Parathyroid adenoma (tissue), 2 donors: ENCODE results near the gene NFATC2.

Experiments used
- H2AFZ ChIP-seq: fragments of 300-600 bp; sonication (generic); one replicate; pipeline ENCODE4 v1.7.0; 2017; ENCODE audit warnings: antibody characterized with exemption, mild to moderate bottlenecking
- H3K27ac ChIP-seq: fragments of 300-600 bp; sonication (generic); one replicate; pipeline ENCODE4 v1.7.0; 2017
- H3K27me3 ChIP-seq: fragments of 300-600 bp; sonication (generic); one replicate; pipeline ENCODE4 v1.7.0; 2017; ENCODE audit warnings: low read length; ENCODE audit not compliant: control insufficient read depth, insufficient read depth
- H3K36me3 ChIP-seq: fragments of 300-600 bp; sonication (generic); one replicate; pipeline ENCODE4 v1.7.0; 2017; ENCODE audit warnings: low read length; ENCODE audit not compliant: control insufficient read depth, insufficient read depth
- H3K4me1 ChIP-seq: fragments of 300-600 bp; sonication (generic); one replicate; pipeline ENCODE4 v1.7.0; 2017; ENCODE audit warnings: control low read depth
- H3K4me2 ChIP-seq: fragments of 300-600 bp; sonication (generic); one replicate; pipeline ENCODE4 v1.7.0; 2017; ENCODE audit warnings: low read length
- H3K4me3 ChIP-seq: fragments of 300-600 bp; sonication (generic); one replicate; pipeline ENCODE4 v1.7.0; 2017; ENCODE audit warnings: low read depth, low read length
- H3K79me2 ChIP-seq: fragments of 300-600 bp; sonication (generic); one replicate; pipeline ENCODE4 v1.7.0; 2017; ENCODE audit warnings: control low read depth
- H3K9ac ChIP-seq: fragments of 300-600 bp; sonication (generic); one replicate; pipeline ENCODE4 v1.7.0; 2017; ENCODE audit warnings: mild to moderate bottlenecking
- H3K9me3 ChIP-seq: fragments of 300-600 bp; sonication (generic); one replicate; pipeline ENCODE4 v1.7.0; 2017; ENCODE audit warnings: low read length; ENCODE audit not compliant: control insufficient read depth
- TF ChIP-seq, protein P1 (sequence below): fragments of 300-600 bp; sonication (generic); IDR thresholded peaks from one replicate; pipeline ENCODE4 v1.7.0; 2017; ENCODE audit warnings: antibody characterized with exemption, mild to moderate bottlenecking
- donor health status: primary hyperparathyroidism.

The NFATC2 gene

DNA sequence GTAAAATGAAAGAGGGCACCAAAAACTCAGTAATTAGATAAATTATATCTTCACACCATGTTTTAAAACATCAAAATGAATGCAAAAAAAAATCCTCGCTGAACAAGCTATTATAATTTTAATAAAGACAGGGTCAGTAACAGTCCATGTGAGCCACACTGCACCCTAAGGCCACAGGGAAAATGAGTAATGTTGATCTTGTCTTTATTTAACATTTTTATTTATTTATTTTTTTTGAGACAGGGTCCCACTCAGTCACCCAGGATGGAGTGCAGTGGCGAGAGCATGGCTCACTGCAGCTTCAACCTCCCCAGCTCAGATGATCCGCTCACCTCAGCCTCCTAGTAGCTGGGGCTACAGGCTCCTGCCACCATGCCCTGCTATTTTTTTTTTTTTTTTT, 8.7 kb upstream of the NFATC2 start:
- H3K27ac ChIP-seq: no peak overlapping the region
- H3K4me3 ChIP-seq: no peak overlapping the region
- TF ChIP-seq, protein P1, sequence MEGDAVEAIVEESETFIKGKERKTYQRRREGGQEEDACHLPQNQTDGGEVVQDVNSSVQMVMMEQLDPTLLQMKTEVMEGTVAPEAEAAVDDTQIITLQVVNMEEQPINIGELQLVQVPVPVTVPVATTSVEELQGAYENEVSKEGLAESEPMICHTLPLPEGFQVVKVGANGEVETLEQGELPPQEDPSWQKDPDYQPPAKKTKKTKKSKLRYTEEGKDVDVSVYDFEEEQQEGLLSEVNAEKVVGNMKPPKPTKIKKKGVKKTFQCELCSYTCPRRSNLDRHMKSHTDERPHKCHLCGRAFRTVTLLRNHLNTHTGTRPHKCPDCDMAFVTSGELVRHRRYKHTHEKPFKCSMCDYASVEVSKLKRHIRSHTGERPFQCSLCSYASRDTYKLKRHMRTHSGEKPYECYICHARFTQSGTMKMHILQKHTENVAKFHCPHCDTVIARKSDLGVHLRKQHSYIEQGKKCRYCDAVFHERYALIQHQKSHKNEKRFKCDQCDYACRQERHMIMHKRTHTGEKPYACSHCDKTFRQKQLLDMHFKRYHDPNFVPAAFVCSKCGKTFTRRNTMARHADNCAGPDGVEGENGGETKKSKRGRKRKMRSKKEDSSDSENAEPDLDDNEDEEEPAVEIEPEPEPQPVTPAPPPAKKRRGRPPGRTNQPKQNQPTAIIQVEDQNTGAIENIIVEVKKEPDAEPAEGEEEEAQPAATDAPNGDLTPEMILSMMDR: no peak
- no peak overlapping the region for H3K4me2 ChIP-seq
- no peaks in the 10 kb centered on the region for H3K4me1 ChIP-seq
- H3K9ac ChIP-seq: no peak overlapping the region
- H3K79me2 ChIP-seq: no peaks in the 10 kb centered on the region
- H2AFZ ChIP-seq: no peak overlapping the region
- H3K36me3 ChIP-seq: no peaks in the 10 kb centered on the region
- no peaks in the 10 kb centered on the region for H3K9me3 ChIP-seq
- no peaks in the 10 kb centered on the region for H3K27me3 ChIP-seq

DNA sequence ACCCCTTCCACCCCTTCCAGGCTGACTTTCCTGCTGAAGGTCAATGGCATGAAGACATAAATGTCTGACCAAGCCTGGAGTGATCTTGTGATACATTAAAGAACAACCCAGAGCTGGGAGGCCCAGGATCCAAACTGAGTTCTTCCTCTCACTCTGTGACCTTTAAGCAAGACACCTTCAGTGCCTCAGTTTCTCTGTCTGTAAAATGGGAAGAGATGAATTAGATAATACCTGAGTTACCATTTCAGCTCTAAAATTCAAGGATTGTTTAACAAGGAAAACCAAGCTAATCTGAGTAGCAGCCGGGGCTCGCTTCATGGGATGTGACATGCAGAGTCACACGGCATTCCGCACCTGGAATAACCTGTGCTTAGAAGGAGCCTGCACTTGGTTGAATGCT, 7.0 kb upstream of the NFATC2 start:
- H3K4me3 ChIP-seq: no peak overlapping the region
- H3K36me3 ChIP-seq: no peaks in the 10 kb centered on the region
- H3K4me2 ChIP-seq: no peak overlapping the region
- no peaks in the 10 kb centered on the region for H3K79me2 ChIP-seq
- no peak overlapping the region for H2AFZ ChIP-seq
- no peak overlapping the region for H3K27ac ChIP-seq
- no peaks in the 10 kb centered on the region for H3K27me3 ChIP-seq
- no peaks in the 10 kb centered on the region for H3K9me3 ChIP-seq
- TF ChIP-seq, protein P1: no peak
- no peak overlapping the region for H3K9ac ChIP-seq
- no peaks in the 10 kb centered on the region for H3K4me1 ChIP-seq

DNA sequence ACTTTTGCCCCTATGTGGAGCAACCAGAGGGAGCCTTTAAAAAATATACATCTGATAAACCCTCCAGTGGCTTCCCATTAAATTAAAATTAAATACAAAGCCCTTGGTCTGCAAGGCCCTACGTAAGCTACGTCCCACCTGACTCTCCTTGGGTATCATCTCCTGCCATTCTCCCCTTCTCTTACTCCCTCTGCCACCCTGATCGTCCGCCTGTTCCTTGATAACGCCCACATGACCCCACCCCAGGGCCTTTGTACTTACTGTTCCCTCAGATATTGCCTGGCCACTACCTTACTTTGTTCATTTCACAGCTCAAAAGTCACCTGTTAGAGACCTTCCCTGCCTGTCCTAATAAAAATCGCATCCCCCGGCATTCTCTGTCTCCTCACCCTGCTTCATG, 5.4 kb upstream of the NFATC2 start:
- Histone ChIP-seq H3K4me2 (no peak overlapping the region), H3K79me2 (no peaks in the 10 kb centered on the region), H3K4me3 (no peak overlapping the region), H3K9me3 (no peaks in the 10 kb centered on the region), H3K9ac (no peak overlapping the region), H3K4me1 (no peaks in the 10 kb centered on the region), H3K27me3 (no peaks in the 10 kb centered on the region), H3K27ac (no peak overlapping the region), H2AFZ (no peak overlapping the region), H3K36me3 (no peaks in the 10 kb centered on the region)
- TF ChIP-seq, protein P1: no peak

DNA sequence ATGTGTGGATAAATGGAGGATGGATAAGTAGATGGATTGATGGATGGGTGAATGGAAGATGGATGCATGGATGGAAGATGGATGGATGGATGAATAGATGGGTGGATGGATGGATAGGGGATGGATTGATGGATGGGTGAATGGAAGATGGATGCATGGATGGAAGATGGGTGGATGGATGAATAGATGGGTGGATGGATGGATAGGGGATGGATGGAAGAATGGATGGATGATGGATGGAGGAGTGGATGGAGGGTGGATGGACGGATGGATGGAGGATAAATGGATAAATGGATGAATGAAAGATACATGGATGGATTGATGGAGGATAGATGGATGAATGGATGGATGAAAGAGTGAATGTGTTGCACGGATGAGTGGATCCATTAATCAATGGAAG, 3.0 kb upstream of the NFATC2 start:
- H3K4me3 ChIP-seq: no peak overlapping the region
- no peaks in the 10 kb centered on the region for H3K79me2 ChIP-seq
- no peaks in the 10 kb centered on the region for H3K36me3 ChIP-seq
- no peak overlapping the region for H3K4me2 ChIP-seq
- TF ChIP-seq, protein P1: no peak
- no peak overlapping the region for H3K9ac ChIP-seq
- H3K27ac ChIP-seq: no peak overlapping the region
- H2AFZ ChIP-seq: no peak overlapping the region
- no peaks in the 10 kb centered on the region for H3K9me3 ChIP-seq
- H3K4me1 ChIP-seq: peaks cover 4% of the 10 kb centered on the region
- no peaks in the 10 kb centered on the region for H3K27me3 ChIP-seq

DNA sequence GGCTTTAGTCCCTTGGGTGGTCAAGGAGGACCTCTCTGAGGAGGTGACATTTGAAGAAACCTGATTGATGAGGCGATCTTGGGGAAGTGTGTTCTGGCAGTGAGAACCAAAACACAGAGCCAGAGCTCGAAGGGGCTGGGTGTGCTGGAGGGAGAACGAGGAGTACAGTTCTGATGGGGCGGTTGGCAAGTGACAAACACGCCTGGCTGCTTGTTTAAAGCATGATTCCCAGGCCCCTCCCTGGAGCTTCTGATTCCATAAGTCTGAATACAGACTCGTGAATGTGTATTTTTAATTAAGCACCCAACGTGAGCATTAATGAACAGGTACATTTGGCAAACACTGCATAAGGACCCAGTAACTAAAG, 886 bp upstream of the NFATC2 start:
- Histone ChIP-seq H3K4me2 (no peak overlapping the region), H3K9me3 (no peaks in the 10 kb centered on the region), H3K9ac (no peak overlapping the region), H3K36me3 (no peaks in the 10 kb centered on the region), H3K27me3 (no peaks in the 10 kb centered on the region), H3K4me3 (no peak overlapping the region), H3K4me1 (peaks cover 4% of the 10 kb centered on the region), H2AFZ (no peak overlapping the region), H3K27ac (no peak overlapping the region), H3K79me2 (no peaks in the 10 kb centered on the region)
- TF ChIP-seq, protein P1: no peak
